Hepatocyte (in vitro differentiated cells): ENCODE measurements around the gene MSH5.

Experiments used
- EZH2 ChIP-seq: fragments of 200-600 bp; sonication (generic); IDR thresholded peaks from 2 replicates; pipeline ENCODE4 v1.6.1; 2016; ENCODE audit warnings: antibody characterized with exemption, mild to moderate bottlenecking, borderline replicate concordance
- EZH2phosphoT487 ChIP-seq: fragments of 200-600 bp; sonication (generic); IDR thresholded peaks from one replicate; pipeline ENCODE4 v1.6.1; 2018; ENCODE audit warnings: antibody characterized with exemption, mild to moderate bottlenecking, low read depth, moderate library complexity; ENCODE audit not compliant: unreplicated experiment, severe bottlenecking
- TF ChIP-seq, protein P1 (sequence below): fragments of 200-600 bp; sonication (generic); IDR thresholded peaks from 2 replicates; pipeline ENCODE4 v1.5.1; 2016; ENCODE audit warnings: antibody characterized with exemption, mild to moderate bottlenecking; ENCODE audit not compliant: poor library complexity

DNA sequence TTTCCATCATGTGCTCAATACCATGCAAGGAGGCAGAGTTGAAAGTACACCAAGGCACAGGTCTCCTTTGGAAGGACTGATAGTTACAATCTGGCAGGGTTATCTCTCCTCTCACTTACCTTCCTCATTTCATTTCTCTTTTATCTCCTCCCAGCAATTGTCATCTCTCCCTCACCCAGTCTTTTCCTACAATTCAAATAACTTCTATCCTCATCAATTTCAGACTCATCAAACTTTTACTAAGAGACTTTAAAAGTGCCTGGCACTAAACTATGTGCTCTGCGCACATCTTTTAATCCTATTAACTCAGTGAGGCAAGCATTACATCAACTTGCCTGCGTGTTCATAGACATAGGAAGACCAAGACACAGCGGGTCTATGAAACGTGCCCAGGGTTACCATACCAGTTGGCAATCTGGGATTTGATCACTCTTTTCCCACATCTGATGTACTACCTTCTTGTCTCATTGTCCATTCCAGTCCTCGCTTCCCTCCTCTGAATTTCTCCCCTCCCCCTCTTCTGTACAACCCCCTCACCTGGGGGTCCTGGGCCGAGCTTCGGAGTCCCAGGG, 54.6 kb downstream of the MSH5 start:
- TF ChIP-seq, protein P1, sequence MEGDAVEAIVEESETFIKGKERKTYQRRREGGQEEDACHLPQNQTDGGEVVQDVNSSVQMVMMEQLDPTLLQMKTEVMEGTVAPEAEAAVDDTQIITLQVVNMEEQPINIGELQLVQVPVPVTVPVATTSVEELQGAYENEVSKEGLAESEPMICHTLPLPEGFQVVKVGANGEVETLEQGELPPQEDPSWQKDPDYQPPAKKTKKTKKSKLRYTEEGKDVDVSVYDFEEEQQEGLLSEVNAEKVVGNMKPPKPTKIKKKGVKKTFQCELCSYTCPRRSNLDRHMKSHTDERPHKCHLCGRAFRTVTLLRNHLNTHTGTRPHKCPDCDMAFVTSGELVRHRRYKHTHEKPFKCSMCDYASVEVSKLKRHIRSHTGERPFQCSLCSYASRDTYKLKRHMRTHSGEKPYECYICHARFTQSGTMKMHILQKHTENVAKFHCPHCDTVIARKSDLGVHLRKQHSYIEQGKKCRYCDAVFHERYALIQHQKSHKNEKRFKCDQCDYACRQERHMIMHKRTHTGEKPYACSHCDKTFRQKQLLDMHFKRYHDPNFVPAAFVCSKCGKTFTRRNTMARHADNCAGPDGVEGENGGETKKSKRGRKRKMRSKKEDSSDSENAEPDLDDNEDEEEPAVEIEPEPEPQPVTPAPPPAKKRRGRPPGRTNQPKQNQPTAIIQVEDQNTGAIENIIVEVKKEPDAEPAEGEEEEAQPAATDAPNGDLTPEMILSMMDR, result no peak
- TF ChIP-seq EZH2 (no peak), EZH2phosphoT487 (no peak)
